ENCODE results near the gene BCL6.

The BCL6 gene

DNA sequence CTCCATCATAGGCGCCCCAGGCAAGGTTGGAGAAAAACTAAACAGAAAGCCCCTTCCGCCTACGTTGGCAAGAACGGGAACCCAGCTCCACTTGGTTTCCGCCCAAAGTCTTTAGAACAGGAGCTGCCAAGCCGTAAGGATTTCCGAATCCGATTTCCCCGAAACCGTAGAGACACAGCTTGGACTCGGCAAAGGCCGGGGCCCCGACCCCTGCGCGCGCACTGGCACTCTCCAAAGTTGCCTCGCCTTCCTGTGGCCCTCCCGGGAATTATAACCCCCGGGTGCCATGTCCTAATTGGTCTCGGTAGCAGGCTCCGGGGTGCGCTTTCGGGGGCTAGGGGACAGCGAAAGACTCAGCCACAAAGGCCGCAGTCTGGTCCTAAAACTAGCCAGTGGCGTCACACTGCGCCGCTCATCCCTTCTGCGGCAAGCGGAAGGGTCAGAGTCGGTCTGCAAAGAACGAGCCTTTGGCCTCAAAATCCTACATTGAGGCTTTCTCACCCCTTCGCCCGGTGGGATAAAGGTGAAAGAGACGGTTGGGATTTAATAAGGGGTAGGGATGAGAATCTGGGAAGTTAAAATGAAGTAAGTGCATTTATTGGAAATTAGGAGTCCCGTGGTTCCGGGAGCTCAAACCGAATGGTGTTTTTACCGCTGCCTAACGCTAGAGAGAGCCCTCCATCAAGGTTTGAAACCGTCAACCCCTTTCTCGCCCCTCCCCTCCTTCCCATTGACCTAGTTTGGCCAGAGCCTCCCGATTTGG, 6.8 kb downstream of the BCL6 start:
- Histone ChIP-seq H3K27ac (ENCODE audit: low read depth in 2 of 2, low read length in 2 of 2) (peak overlapping the region; percentile 80 to 91), H3K9ac (ENCODE audit: low read depth in 1 of 2, low read length in 2 of 2) (peak overlapping the region; percentile 85 to 89), H3K27me3 (ENCODE audit: control insufficient read depth in 2 of 2, insufficient read depth in 2 of 2, low read length in 2 of 2) (no peaks in the 10 kb centered on the region), H3K4me3 (ENCODE audit: low read length in 2 of 2) (peak overlapping the region; percentile 80 to 82), H3K4me1 (ENCODE audit: control insufficient read depth in 2 of 2, insufficient read depth in 2 of 2, low read length in 2 of 2) (peaks cover 31 to 38% of the 10 kb centered on the region in 2 donors), H3K36me3 (ENCODE audit: control insufficient read depth in 2 of 2, insufficient read depth in 2 of 2, low read length in 2 of 2) (no peaks in the 10 kb centered on the region), H3K9me3 (ENCODE audit: control insufficient read depth in 2 of 2, low read length in 2 of 2) (no peaks in the 10 kb centered on the region)

DNA sequence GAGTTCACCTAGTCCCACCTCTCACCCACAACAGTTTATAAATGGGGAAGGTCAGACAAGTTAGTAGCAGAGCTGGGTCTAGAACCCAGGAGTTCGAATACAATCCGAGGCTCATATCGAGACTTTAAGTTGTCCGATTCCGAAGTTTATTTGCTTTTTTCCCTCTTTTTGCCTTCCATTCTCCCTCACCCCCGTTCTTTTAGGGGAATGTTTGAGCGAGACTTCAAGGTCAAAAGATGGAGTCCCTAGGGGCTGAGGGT, 7.3 kb downstream of the BCL6 start:
- H3K27ac ChIP-seq (ENCODE audit: low read depth in 2 of 2, low read length in 2 of 2): peak overlapping the region; percentile 80 to 91
- peak overlapping the region; percentile 80 to 82 for H3K4me3 ChIP-seq (ENCODE audit: low read length in 2 of 2)
- H3K9ac ChIP-seq (ENCODE audit: low read depth in 1 of 2, low read length in 2 of 2): peak overlapping the region; percentile 85 to 89
- H3K27me3 ChIP-seq (ENCODE audit: control insufficient read depth in 2 of 2, insufficient read depth in 2 of 2, low read length in 2 of 2): no peaks in the 10 kb centered on the region
- no peaks in the 10 kb centered on the region for H3K9me3 ChIP-seq (ENCODE audit: control insufficient read depth in 2 of 2, low read length in 2 of 2)
- peaks cover 31 to 38% of the 10 kb centered on the region in 2 donors for H3K4me1 ChIP-seq (ENCODE audit: control insufficient read depth in 2 of 2, insufficient read depth in 2 of 2, low read length in 2 of 2)
- peaks cover 0 to 4% of the 10 kb centered on the region in 2 donors for H3K36me3 ChIP-seq (ENCODE audit: control insufficient read depth in 2 of 2, insufficient read depth in 2 of 2, low read length in 2 of 2)

GRCh38 chr3:187737368-187738070, 7.7 kb downstream of the BCL6 start:
- H3K4me1 ChIP-seq (ENCODE audit: control insufficient read depth in 2 of 2, insufficient read depth in 2 of 2, low read length in 2 of 2): peaks cover 26 to 33% of the 10 kb centered on the region in 2 donors

DNA sequence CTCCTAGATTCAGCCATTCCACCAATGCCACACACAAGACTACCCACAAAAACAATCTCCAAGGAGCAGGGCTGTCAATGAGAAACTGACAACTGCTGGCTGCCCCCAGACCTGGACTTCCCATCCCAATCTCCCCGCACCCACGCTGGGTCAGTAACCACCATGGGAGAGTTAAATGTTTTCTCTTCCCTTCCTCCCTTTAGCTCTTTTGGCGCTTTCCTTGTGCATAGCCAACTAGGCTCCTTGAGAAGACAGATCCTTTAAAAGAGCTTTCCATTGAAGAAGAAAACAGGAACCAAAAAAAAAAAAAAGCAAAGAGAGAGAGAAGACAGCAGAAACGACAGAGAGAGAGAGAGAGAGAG, 8.3 kb downstream of the BCL6 start:
- Histone ChIP-seq H3K27ac (ENCODE audit: low read depth in 2 of 2, low read length in 2 of 2) (no peak overlapping the region), H3K9ac (ENCODE audit: low read depth in 1 of 2, low read length in 2 of 2) (peak overlapping the region; percentile 85 to 89), H3K27me3 (ENCODE audit: control insufficient read depth in 2 of 2, insufficient read depth in 2 of 2, low read length in 2 of 2) (no peaks in the 10 kb centered on the region), H3K4me1 (ENCODE audit: control insufficient read depth in 2 of 2, insufficient read depth in 2 of 2, low read length in 2 of 2) (peaks cover 22 to 28% of the 10 kb centered on the region in 2 donors), H3K4me3 (ENCODE audit: low read length in 2 of 2) (peak overlapping the region; percentile 80 to 82), H3K9me3 (ENCODE audit: control insufficient read depth in 2 of 2, low read length in 2 of 2) (no peaks in the 10 kb centered on the region), H3K36me3 (ENCODE audit: control insufficient read depth in 2 of 2, insufficient read depth in 2 of 2, low read length in 2 of 2) (peaks cover under 1 to 5% of the 10 kb centered on the region in 2 donors)

More at GRCh38 chr3:187737368-187738070, 7.7 kb downstream of the BCL6 start:
- peak overlapping the region; percentile 80 to 82 for H3K4me3 ChIP-seq (ENCODE audit: low read length in 2 of 2)
- peaks cover 0 to 4% of the 10 kb centered on the region in 2 donors for H3K36me3 ChIP-seq (ENCODE audit: control insufficient read depth in 2 of 2, insufficient read depth in 2 of 2, low read length in 2 of 2)
- no peaks in the 10 kb centered on the region for H3K9me3 ChIP-seq (ENCODE audit: control insufficient read depth in 2 of 2, low read length in 2 of 2)
- H3K27ac ChIP-seq (ENCODE audit: low read depth in 2 of 2, low read length in 2 of 2): peak overlapping the region; percentile 80 to 91
- H3K27me3 ChIP-seq (ENCODE audit: control insufficient read depth in 2 of 2, insufficient read depth in 2 of 2, low read length in 2 of 2): no peaks in the 10 kb centered on the region
- peak overlapping the region; percentile 85 to 89 for H3K9ac ChIP-seq (ENCODE audit: low read depth in 1 of 2, low read length in 2 of 2)

DNA sequence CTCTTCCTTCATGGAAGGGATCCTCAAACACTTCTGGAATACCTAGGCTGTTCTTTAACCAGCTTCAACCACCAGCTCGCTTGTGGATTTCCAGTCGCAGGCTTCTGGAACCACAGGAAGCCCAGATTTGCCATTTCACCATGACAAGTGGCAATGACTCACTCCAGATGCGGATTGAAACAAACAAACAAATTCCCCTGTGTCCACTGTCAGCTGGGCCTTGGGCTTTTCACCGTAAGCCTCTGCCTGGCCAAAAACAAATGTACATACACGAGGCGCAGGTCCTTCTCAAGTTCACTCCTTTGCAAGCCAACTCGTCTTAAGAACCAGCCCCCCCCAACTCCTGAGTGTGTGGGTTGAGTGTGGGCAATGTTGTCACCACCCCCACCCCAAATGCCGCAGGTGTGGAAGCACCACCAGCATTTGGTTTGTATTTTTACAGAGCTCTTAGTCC, 8.8 kb downstream of the BCL6 start:
- H3K27me3 ChIP-seq (ENCODE audit: control insufficient read depth in 2 of 2, insufficient read depth in 2 of 2, low read length in 2 of 2): no peaks in the 10 kb centered on the region
- no peak overlapping the region for H3K27ac ChIP-seq (ENCODE audit: low read depth in 2 of 2, low read length in 2 of 2)
- peaks cover 6 to 10% of the 10 kb centered on the region in 2 donors for H3K36me3 ChIP-seq (ENCODE audit: control insufficient read depth in 2 of 2, insufficient read depth in 2 of 2, low read length in 2 of 2)
- H3K4me1 ChIP-seq (ENCODE audit: control insufficient read depth in 2 of 2, insufficient read depth in 2 of 2, low read length in 2 of 2): peaks cover 17 to 23% of the 10 kb centered on the region in 2 donors
- H3K9me3 ChIP-seq (ENCODE audit: control insufficient read depth in 2 of 2, low read length in 2 of 2): no peaks in the 10 kb centered on the region
- H3K4me3 ChIP-seq (ENCODE audit: low read length in 2 of 2): no peak overlapping the region
- no peak overlapping the region for H3K9ac ChIP-seq (ENCODE audit: low read depth in 1 of 2, low read length in 2 of 2)

DNA sequence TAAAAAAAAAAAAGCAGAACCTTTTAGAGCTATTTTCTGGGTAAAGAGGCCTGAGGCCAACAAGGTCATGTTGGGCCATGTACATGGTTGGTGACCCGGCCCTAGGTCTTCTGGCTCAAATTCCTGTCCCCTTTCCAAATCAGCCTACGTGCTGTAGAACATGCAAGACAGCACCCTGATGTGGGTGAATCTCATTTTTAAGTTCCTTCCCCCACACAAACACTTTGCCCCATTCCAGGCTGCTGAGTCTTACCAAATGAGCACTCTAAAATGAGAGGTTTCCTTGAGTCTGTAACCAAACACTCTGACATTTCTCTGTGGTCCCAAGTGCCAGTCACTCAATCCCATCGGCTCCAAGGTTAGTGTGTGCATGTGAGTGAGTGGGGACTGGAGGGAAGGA, 9.4 kb downstream of the BCL6 start:
- no peaks in the 10 kb centered on the region for H3K9me3 ChIP-seq (ENCODE audit: control insufficient read depth in 2 of 2, low read length in 2 of 2)
- H3K27ac ChIP-seq (ENCODE audit: low read depth in 2 of 2, low read length in 2 of 2): no peak overlapping the region
- H3K36me3 ChIP-seq (ENCODE audit: control insufficient read depth in 2 of 2, insufficient read depth in 2 of 2, low read length in 2 of 2): peaks cover 8 to 15% of the 10 kb centered on the region in 2 donors
- H3K4me3 ChIP-seq (ENCODE audit: low read length in 2 of 2): no peak overlapping the region
- no peaks in the 10 kb centered on the region for H3K27me3 ChIP-seq (ENCODE audit: control insufficient read depth in 2 of 2, insufficient read depth in 2 of 2, low read length in 2 of 2)
- peaks cover 15 to 17% of the 10 kb centered on the region in 2 donors for H3K4me1 ChIP-seq (ENCODE audit: control insufficient read depth in 2 of 2, insufficient read depth in 2 of 2, low read length in 2 of 2)
- no peak overlapping the region for H3K9ac ChIP-seq (ENCODE audit: low read depth in 1 of 2, low read length in 2 of 2)

GRCh38 chr3:187735383-187735782, 9.9 kb downstream of the BCL6 start:
- Histone ChIP-seq H3K27ac (ENCODE audit: low read depth in 2 of 2, low read length in 2 of 2) (no peak overlapping the region), H3K36me3 (ENCODE audit: control insufficient read depth in 2 of 2, insufficient read depth in 2 of 2, low read length in 2 of 2) (peaks cover 8 to 18% of the 10 kb centered on the region in 2 donors), H3K9me3 (ENCODE audit: control insufficient read depth in 2 of 2, low read length in 2 of 2) (no peaks in the 10 kb centered on the region), H3K4me1 (ENCODE audit: control insufficient read depth in 2 of 2, insufficient read depth in 2 of 2, low read length in 2 of 2) (peaks cover 11 to 13% of the 10 kb centered on the region in 2 donors), H3K4me3 (ENCODE audit: low read length in 2 of 2) (no peak overlapping the region), H3K9ac (ENCODE audit: low read depth in 1 of 2, low read length in 2 of 2) (no peak overlapping the region), H3K27me3 (ENCODE audit: control insufficient read depth in 2 of 2, insufficient read depth in 2 of 2, low read length in 2 of 2) (no peaks in the 10 kb centered on the region)

DNA sequence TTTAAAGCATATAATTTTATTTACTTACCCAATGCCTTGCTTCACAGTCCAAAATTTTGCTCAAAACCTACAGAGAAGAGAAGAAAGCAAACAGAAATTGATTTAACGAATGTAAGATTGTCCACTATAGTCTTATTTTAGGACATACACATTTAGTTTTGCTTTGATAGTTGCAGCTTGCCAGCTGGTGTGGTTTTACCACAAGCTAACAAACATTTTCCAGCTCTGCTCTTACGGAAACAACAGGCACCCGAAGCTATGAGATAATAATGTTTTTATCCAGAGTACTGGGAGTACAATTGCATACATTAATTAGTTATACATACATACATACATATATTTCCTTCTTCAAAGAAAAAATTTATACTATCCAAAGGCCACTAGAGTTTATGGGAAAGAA, 10.4 kb downstream of the BCL6 start:
- Histone ChIP-seq H3K36me3 (ENCODE audit: control insufficient read depth in 2 of 2, insufficient read depth in 2 of 2, low read length in 2 of 2) (peaks cover 8 to 19% of the 10 kb centered on the region in 2 donors), H3K27me3 (ENCODE audit: control insufficient read depth in 2 of 2, insufficient read depth in 2 of 2, low read length in 2 of 2) (no peaks in the 10 kb centered on the region), H3K27ac (ENCODE audit: low read depth in 2 of 2, low read length in 2 of 2) (no peak overlapping the region), H3K9ac (ENCODE audit: low read depth in 1 of 2, low read length in 2 of 2) (no peak overlapping the region), H3K4me3 (ENCODE audit: low read length in 2 of 2) (no peak overlapping the region), H3K9me3 (ENCODE audit: control insufficient read depth in 2 of 2, low read length in 2 of 2) (no peaks in the 10 kb centered on the region), H3K4me1 (ENCODE audit: control insufficient read depth in 2 of 2, insufficient read depth in 2 of 2, low read length in 2 of 2) (peaks cover 5 to 9% of the 10 kb centered on the region in 2 donors)

DNA sequence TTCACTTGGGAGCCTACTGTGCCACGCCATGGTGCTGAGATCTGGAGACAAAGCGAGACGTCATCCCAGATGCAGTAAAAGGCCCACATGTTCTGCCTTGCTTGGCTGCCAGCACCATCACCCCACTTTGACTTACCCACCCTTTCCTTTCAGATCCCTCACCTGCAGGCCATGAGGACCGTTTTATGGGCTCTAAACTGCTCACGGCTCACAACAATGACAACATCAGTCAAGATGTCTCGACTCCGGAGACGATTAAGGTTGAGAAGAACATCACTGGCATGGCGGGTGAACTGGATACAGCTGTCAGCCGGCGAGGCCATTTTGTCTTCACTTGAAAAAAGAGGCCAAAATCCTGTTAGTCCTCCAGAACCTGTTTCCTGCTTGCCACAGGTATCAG, 11.9 kb downstream of the BCL6 start:
- H3K4me3 ChIP-seq (ENCODE audit: low read length in 2 of 2): no peak overlapping the region
- no peak overlapping the region for H3K9ac ChIP-seq (ENCODE audit: low read depth in 1 of 2, low read length in 2 of 2)
- peaks cover 3 to 9% of the 10 kb centered on the region in 2 donors for H3K4me1 ChIP-seq (ENCODE audit: control insufficient read depth in 2 of 2, insufficient read depth in 2 of 2, low read length in 2 of 2)
- H3K27me3 ChIP-seq (ENCODE audit: control insufficient read depth in 2 of 2, insufficient read depth in 2 of 2, low read length in 2 of 2): no peaks in the 10 kb centered on the region
- H3K27ac ChIP-seq (ENCODE audit: low read depth in 2 of 2, low read length in 2 of 2): no peak overlapping the region
- peaks cover 16 to 33% of the 10 kb centered on the region in 2 donors for H3K36me3 ChIP-seq (ENCODE audit: control insufficient read depth in 2 of 2, insufficient read depth in 2 of 2, low read length in 2 of 2)
- no peaks in the 10 kb centered on the region for H3K9me3 ChIP-seq (ENCODE audit: control insufficient read depth in 2 of 2, low read length in 2 of 2)

- no peaks in the 10 kb centered on the region for H3K4me1 ChIP-seq (ENCODE audit: control insufficient read depth in 2 of 2, insufficient read depth in 2 of 2, low read length in 2 of 2)
- H3K9ac ChIP-seq (ENCODE audit: low read depth in 1 of 2, low read length in 2 of 2): no peak overlapping the region
- no peaks in the 10 kb centered on the region for H3K9me3 ChIP-seq (ENCODE audit: control insufficient read depth in 2 of 2, low read length in 2 of 2)
- H3K27ac ChIP-seq (ENCODE audit: low read depth in 2 of 2, low read length in 2 of 2): no peak overlapping the region
- no peaks in the 10 kb centered on the region for H3K27me3 ChIP-seq (ENCODE audit: control insufficient read depth in 2 of 2, insufficient read depth in 2 of 2, low read length in 2 of 2)
- no peak overlapping the region for H3K4me3 ChIP-seq (ENCODE audit: low read length in 2 of 2)
- H3K36me3 ChIP-seq (ENCODE audit: control insufficient read depth in 2 of 2, insufficient read depth in 2 of 2, low read length in 2 of 2): peaks cover 34 to 59% of the 10 kb centered on the region in 2 donors
Observed at GRCh38 chr3:187729598-187729997, 15.7 kb downstream of the BCL6 start.

Measured in mucosa of rectum (tissue), 2 donors.